ENCODE results near the gene NEK11. TPM values are rescaled to one million over a fixed set of nuclear protein-coding genes. Genes with fewer than 3 reads are reported as not detected.

NEK11 gene
- total RNA-seq, 1 donor: 14.5 TPM

- H3K4me2 ChIP-seq (ENCODE audit: insufficient read depth, low read length): peak overlapping the region; percentile 33
- no peaks in the 10 kb centered on the region for H3K36me3 ChIP-seq (ENCODE audit: insufficient read depth, low read length)
- no peak overlapping the region for H2AFZ ChIP-seq (ENCODE audit: low read length)
- no peaks in the 10 kb centered on the region for H4K20me1 ChIP-seq (ENCODE audit: insufficient read depth, low read length)
- no peak overlapping the region for H3K4me3 ChIP-seq (ENCODE audit: insufficient read depth, low read length)
- no peak for TF ChIP-seq CTCF (IDR thresholded peaks at IDR 0.05; ENCODE audit: extremely low read depth, low read depth, low read length)
- H3K79me2 ChIP-seq (ENCODE audit: insufficient read depth, low read length): no peaks in the 10 kb centered on the region
- no peaks in the 10 kb centered on the region for H3K27me3 ChIP-seq (ENCODE audit: insufficient read depth, low read length)
- peak overlapping the region; percentile 14 for H3K27ac ChIP-seq (ENCODE audit: low read depth, low read length)
- DNase-seq (ENCODE audit: insufficient read length, low spot score, missing footprints): peak; percentile 68
- H3K4me1 ChIP-seq (ENCODE audit: insufficient read depth, low read length): peaks cover 4% of the 10 kb centered on the region
- no peaks in the 10 kb centered on the region for H3K9me3 ChIP-seq (ENCODE audit: low read depth, low read length)
Measured at GRCh38 chr3:131349946-131350347, 323.3 kb downstream of the NEK11 start.

GRCh38 chr3:131350506-131350905, 323.8 kb downstream of the NEK11 start:
- no peaks in the 10 kb centered on the region for H3K27me3 ChIP-seq (ENCODE audit: insufficient read depth, low read length)
- no peaks in the 10 kb centered on the region for H3K9me3 ChIP-seq (ENCODE audit: low read depth, low read length)
- H3K27ac ChIP-seq (ENCODE audit: low read depth, low read length): no peak overlapping the region
- no peak overlapping the region for H3K4me3 ChIP-seq (ENCODE audit: insufficient read depth, low read length)
- H3K36me3 ChIP-seq (ENCODE audit: insufficient read depth, low read length): no peaks in the 10 kb centered on the region
- H3K4me1 ChIP-seq (ENCODE audit: insufficient read depth, low read length): peaks cover 4% of the 10 kb centered on the region
- no peak overlapping the region for H2AFZ ChIP-seq (ENCODE audit: low read length)
- no peak for TF ChIP-seq CTCF (IDR thresholded peaks at IDR 0.05; ENCODE audit: extremely low read depth, low read depth, low read length)
- H3K79me2 ChIP-seq (ENCODE audit: insufficient read depth, low read length): no peaks in the 10 kb centered on the region
- DNase-seq (ENCODE audit: insufficient read length, low spot score, missing footprints): no peak
- no peaks in the 10 kb centered on the region for H4K20me1 ChIP-seq (ENCODE audit: insufficient read depth, low read length)
- H3K4me2 ChIP-seq (ENCODE audit: insufficient read depth, low read length): no peak overlapping the region

- H3K79me2 ChIP-seq (ENCODE audit: insufficient read depth, low read length): no peaks in the 10 kb centered on the region
- no peaks in the 10 kb centered on the region for H3K27me3 ChIP-seq (ENCODE audit: insufficient read depth, low read length)
- peaks cover 4% of the 10 kb centered on the region for H3K4me1 ChIP-seq (ENCODE audit: insufficient read depth, low read length)
- no peak overlapping the region for H3K4me2 ChIP-seq (ENCODE audit: insufficient read depth, low read length)
- no peaks in the 10 kb centered on the region for H3K36me3 ChIP-seq (ENCODE audit: insufficient read depth, low read length)
- H3K4me3 ChIP-seq (ENCODE audit: insufficient read depth, low read length): no peak overlapping the region
- TF ChIP-seq CTCF (IDR thresholded peaks at IDR 0.05; ENCODE audit: extremely low read depth, low read depth, low read length): no peak
- H3K9me3 ChIP-seq (ENCODE audit: low read depth, low read length): no peaks in the 10 kb centered on the region
- DNase-seq (ENCODE audit: insufficient read length, low spot score, missing footprints): no peak
- no peak overlapping the region for H3K27ac ChIP-seq (ENCODE audit: low read depth, low read length)
- H4K20me1 ChIP-seq (ENCODE audit: insufficient read depth, low read length): no peaks in the 10 kb centered on the region
- no peak overlapping the region for H2AFZ ChIP-seq (ENCODE audit: low read length)
Measured at GRCh38 chr3:131353016-131353877, 326.6 kb downstream of the NEK11 start.

GRCh38 chr3:131353986-131354385, 327.3 kb downstream of the NEK11 start:
- Histone ChIP-seq H3K27ac (ENCODE audit: low read depth, low read length) (no peak overlapping the region), H2AFZ (ENCODE audit: low read length) (no peak overlapping the region), H4K20me1 (ENCODE audit: insufficient read depth, low read length) (no peaks in the 10 kb centered on the region), H3K27me3 (ENCODE audit: insufficient read depth, low read length) (no peaks in the 10 kb centered on the region), H3K4me1 (ENCODE audit: insufficient read depth, low read length) (peaks cover 4% of the 10 kb centered on the region), H3K4me3 (ENCODE audit: insufficient read depth, low read length) (no peak overlapping the region), H3K4me2 (ENCODE audit: insufficient read depth, low read length) (no peak overlapping the region), H3K36me3 (ENCODE audit: insufficient read depth, low read length) (no peaks in the 10 kb centered on the region), H3K79me2 (ENCODE audit: insufficient read depth, low read length) (no peaks in the 10 kb centered on the region), H3K9me3 (ENCODE audit: low read depth, low read length) (no peaks in the 10 kb centered on the region)
- DNase-seq (ENCODE audit: insufficient read length, low spot score, missing footprints): no peak
- TF ChIP-seq CTCF (IDR thresholded peaks at IDR 0.05; ENCODE audit: extremely low read depth, low read depth, low read length): no peak

Data from osteoblast (primary cell).